Thymus (tissue), 11 donors: Measurements from ENCODE around the gene AGFG1. TPM values are rescaled to one million over a fixed set of nuclear protein-coding genes. Genes with fewer than 3 reads are reported as not detected.

Experiments used
- DNase-seq, 9 donors: peaks; one replicate each; pipeline ENCODE4 v3.0.0-alpha.2; 2013; ENCODE audit warnings: low spot score in 9 of 9, low read depth in 6 of 9, missing footprints in 1 of 9
- H3K27ac ChIP-seq, 2 donors: one replicate each; pipeline ENCODE4 v1.5.1; 2013; ENCODE audit warnings: control low read depth in 1 of 2, low read depth in 1 of 2, low read length in 1 of 2, mild to moderate bottlenecking in 1 of 2, moderate library complexity in 1 of 2
- H3K27me3 ChIP-seq, 2 donors: one replicate each; pipeline ENCODE4 v1.5.1; 2013; ENCODE audit warnings: low read length in 1 of 2; ENCODE audit not compliant: control insufficient read depth in 2 of 2, insufficient read depth in 1 of 2
- H3K36me3 ChIP-seq, 2 donors: one replicate each; pipeline ENCODE4 v1.5.1; 2013; ENCODE audit warnings: low read length in 1 of 2, mild to moderate bottlenecking in 1 of 2, moderate library complexity in 1 of 2; ENCODE audit not compliant: control insufficient read depth in 2 of 2, insufficient read depth in 2 of 2
- H3K4me1 ChIP-seq, 2 donors: one replicate each; pipeline ENCODE4 v1.5.1; 2013; ENCODE audit warnings: low read length in 2 of 2; ENCODE audit not compliant: control insufficient read depth in 2 of 2, insufficient read depth in 2 of 2
- H3K4me3 ChIP-seq, 2 donors: one replicate each; pipeline ENCODE4 v1.5.1; 2013; ENCODE audit warnings: low read length in 2 of 2, control low read depth in 1 of 2, mild to moderate bottlenecking in 1 of 2
- H3K9me3 ChIP-seq, 2 donors: one replicate each; pipeline ENCODE4 v1.5.1; 2013; ENCODE audit warnings: low read length in 1 of 2, mild to moderate bottlenecking in 1 of 2; ENCODE audit not compliant: control insufficient read depth in 2 of 2, insufficient read depth in 1 of 2
- WGBS: extraction: QIAGEN DNeasy Blood & Tissue Kit; methylation state at CpG from one replicate; pipeline ENCODE4 v1.1.7; 2013; 5-methylcytosine and 5-hydroxymethylcytosine counted together
- polyA plus RNA-seq: library from polyadenylated mRNA; stranded (reverse); fragments of 200-250 nt; gene quantifications from one replicate; pipeline ENCODE4 v1.2.3, GENCODE V29; 2013
- total RNA-seq: library from RNA; stranded (reverse); fragments of 120-200 nt; gene quantifications from one replicate; pipeline ENCODE4 v1.2.4, GENCODE V29; 2013
- donor health status: healthy.

The AGFG1 gene
- total and polyA plus RNA-seq, 2 donors = 47.4 to 56.3 TPM

- 14% methylated on average over 1 of the region's 1 CpG for WGBS
- no peak overlapping the region for H3K4me3 ChIP-seq
- DNase-seq = no peak
- no peaks in the 10 kb centered on the region for H3K9me3 ChIP-seq
- H3K27me3 ChIP-seq = no peaks in the 10 kb centered on the region
- H3K27ac ChIP-seq = no peak overlapping the region
- H3K4me1 ChIP-seq = peaks cover 0 to 2% of the 10 kb centered on the region in 2 donors
- no peaks in the 10 kb centered on the region for H3K36me3 ChIP-seq
Observed at GRCh38 chr2:227482638-227483340, 10.8 kb downstream of the AGFG1 start.

DNA sequence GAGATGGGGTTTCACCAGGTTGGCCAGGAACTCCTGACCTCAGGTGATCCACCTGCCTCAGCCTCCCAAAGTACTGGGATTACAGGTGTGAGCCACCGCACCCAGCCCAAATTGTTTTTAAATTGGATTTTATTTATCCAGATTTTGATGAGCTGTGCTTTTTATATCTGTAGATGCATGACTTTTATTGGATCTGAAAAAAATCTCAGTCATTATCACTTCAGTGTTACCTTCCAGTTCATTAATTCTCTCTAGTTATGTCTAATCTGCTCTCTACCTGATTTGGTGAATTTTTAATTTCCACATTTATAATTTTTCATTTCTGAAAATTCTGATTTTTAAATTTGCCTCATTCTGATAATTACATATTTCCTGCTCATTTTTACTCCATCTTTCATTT, 13.5 kb downstream of the AGFG1 start:
- Histone ChIP-seq H3K36me3 (no peaks in the 10 kb centered on the region), H3K27ac (no peak overlapping the region), H3K27me3 (no peaks in the 10 kb centered on the region), H3K9me3 (no peaks in the 10 kb centered on the region), H3K4me1 (peaks cover 0 to 2% of the 10 kb centered on the region in 2 donors), H3K4me3 (no peak overlapping the region)
- 98% methylated on average over 1 of the region's 1 CpG for WGBS
- DNase-seq = no peak

DNA sequence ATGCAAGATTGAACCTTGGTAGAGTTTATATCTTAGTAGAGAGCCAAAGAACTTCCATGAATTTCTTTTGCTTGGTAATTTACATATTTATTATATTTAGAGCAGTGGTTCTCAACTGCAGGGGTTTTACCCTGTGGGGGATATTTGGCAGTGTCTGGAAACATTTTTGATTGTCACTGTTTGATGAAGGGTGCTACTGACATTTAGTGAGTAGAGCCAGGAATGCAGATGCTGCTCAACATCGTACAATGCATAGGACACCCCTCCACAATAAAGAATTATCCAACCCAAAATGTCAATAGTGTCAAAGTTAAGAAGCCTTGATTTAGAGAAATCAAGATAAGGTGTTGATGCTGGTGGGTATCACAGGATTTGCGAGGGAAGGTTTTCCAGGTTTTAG, 14.7 kb downstream of the AGFG1 start:
- Histone ChIP-seq H3K27ac (no peak overlapping the region), H3K36me3 (peaks cover 0 to under 1% of the 10 kb centered on the region in 2 donors), H3K4me1 (no peaks in the 10 kb centered on the region), H3K4me3 (no peak overlapping the region), H3K9me3 (no peaks in the 10 kb centered on the region), H3K27me3 (no peaks in the 10 kb centered on the region)
- DNase-seq = no peak
- WGBS = 94% methylated on average over 2 of the region's 2 CpGs

DNA sequence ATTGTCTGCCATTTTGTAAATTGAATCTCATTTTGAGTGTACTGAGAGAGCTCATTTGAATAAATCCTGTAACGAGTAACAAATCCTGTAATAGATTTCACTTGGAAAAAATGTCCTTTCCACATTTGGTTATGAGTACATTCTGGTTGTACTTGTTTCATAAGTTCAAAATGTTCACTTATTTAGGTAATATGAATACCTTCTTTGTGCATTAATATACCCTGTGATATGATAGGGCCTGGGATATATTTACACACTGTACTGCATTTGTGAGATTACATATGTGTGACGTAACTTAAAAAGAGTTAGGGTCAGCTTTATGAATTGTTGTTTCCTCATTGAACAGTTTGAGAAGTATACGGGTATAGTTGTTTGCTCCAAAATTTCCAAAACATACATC, 16.1 kb downstream of the AGFG1 start:
- H3K9me3 ChIP-seq = no peaks in the 10 kb centered on the region
- no peak overlapping the region for H3K4me3 ChIP-seq
- H3K36me3 ChIP-seq = peaks cover 0 to 4% of the 10 kb centered on the region in 2 donors
- no peaks in the 10 kb centered on the region for H3K27me3 ChIP-seq
- H3K4me1 ChIP-seq = no peaks in the 10 kb centered on the region
- no peak for DNase-seq
- no peak overlapping the region for H3K27ac ChIP-seq
- WGBS = 96% methylated on average over 3 of the region's 3 CpGs

DNA sequence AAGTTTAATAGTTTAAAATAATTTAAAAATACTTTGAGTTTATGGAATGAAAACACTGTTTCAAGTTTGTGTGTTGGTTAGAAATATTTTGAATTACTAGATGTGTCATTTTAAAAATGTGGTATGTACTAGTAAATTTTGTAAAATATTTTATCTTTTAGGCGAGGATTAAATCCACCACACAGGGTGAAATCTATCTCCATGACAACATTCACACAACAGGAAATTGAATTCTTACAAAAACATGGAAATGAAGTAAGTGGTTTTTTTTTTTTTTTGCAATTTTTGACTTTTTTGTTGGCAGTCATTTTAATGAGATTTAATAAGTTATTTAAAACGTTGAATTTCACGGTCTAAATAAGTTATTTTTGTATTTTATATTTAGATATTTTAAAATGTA, 19.4 kb downstream of the AGFG1 start:
- Histone ChIP-seq H3K27me3 (no peaks in the 10 kb centered on the region), H3K4me3 (no peak overlapping the region), H3K36me3 (peaks cover 0 to 8% of the 10 kb centered on the region in 2 donors), H3K27ac (no peak overlapping the region), H3K4me1 (no peaks in the 10 kb centered on the region), H3K9me3 (no peaks in the 10 kb centered on the region)
- no peak for DNase-seq
- WGBS = 97% methylated on average over 3 of the region's 3 CpGs

- no peaks in the 10 kb centered on the region for H3K9me3 ChIP-seq
- H3K36me3 ChIP-seq = peaks cover 0 to 8% of the 10 kb centered on the region in 2 donors
- H3K27ac ChIP-seq = no peak overlapping the region
- WGBS = 97% methylated on average over 2 of the region's 2 CpGs
- H3K27me3 ChIP-seq = no peaks in the 10 kb centered on the region
- no peak for DNase-seq
- no peaks in the 10 kb centered on the region for H3K4me1 ChIP-seq
- no peak overlapping the region for H3K4me3 ChIP-seq
Observed at GRCh38 chr2:227493524-227493923, 21.6 kb downstream of the AGFG1 start.

GRCh38 chr2:227497158-227497557, 25.2 kb downstream of the AGFG1 start:
- Histone ChIP-seq H3K36me3 (peaks cover 0 to 6% of the 10 kb centered on the region in 2 donors), H3K27ac (no peak overlapping the region), H3K27me3 (no peaks in the 10 kb centered on the region), H3K4me3 (no peak overlapping the region), H3K4me1 (no peaks in the 10 kb centered on the region), H3K9me3 (no peaks in the 10 kb centered on the region)
- no peak for DNase-seq
- WGBS = 96% methylated on average over 2 of the region's 2 CpGs

- 98% methylated on average over 6 of the region's 6 CpGs for WGBS
- no peaks in the 10 kb centered on the region for H3K4me1 ChIP-seq
- peaks cover 0 to 2% of the 10 kb centered on the region in 2 donors for H3K36me3 ChIP-seq
- H3K4me3 ChIP-seq = no peak overlapping the region
- no peaks in the 10 kb centered on the region for H3K27me3 ChIP-seq
- H3K27ac ChIP-seq = no peak overlapping the region
- DNase-seq = no peak
- no peaks in the 10 kb centered on the region for H3K9me3 ChIP-seq
Observed at GRCh38 chr2:227499627-227500300, 27.8 kb downstream of the AGFG1 start.

DNA sequence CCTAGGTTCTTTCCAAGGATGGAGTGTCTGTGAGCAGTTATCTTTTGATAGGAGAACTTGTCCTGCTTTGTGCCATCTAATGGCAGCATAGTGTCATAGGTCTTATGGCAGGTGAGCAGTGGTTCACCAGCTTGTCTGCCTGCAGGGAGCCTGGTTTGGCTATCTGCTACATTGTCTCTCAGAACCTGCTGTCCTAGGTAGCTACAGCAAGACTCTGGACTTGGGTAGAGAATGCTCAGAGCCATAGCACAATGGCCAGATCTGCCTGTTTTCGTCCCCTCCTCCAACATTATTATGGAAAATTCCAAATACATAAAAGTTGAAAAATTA, 28.3 kb downstream of the AGFG1 start:
- Histone ChIP-seq H3K27ac (no peak overlapping the region), H3K4me1 (no peaks in the 10 kb centered on the region), H3K27me3 (no peaks in the 10 kb centered on the region), H3K9me3 (no peaks in the 10 kb centered on the region), H3K4me3 (no peak overlapping the region), H3K36me3 (peaks cover 0 to 2% of the 10 kb centered on the region in 2 donors)
- WGBS = 95% methylated on average over 1 of the region's 1 CpG
- DNase-seq = no peak
